Jurkat, Clone E6-1 (cell line): Measurements from ENCODE around the gene NFKBIZ.
"Not testable (repeated sequence)": the region's sequence is repeated elsewhere in the genome, so short reads cannot be mapped to it uniquely, and the experiment has no call there.

Experiments used
- DNase-seq: peaks from one replicate; pipeline ENCODE4 v3.0.0-alpha.2; 2011; ENCODE audit warnings: low read depth, low spot score
- H3K4me3 ChIP-seq: 2 replicates; pipeline ENCODE4 v1.5.1; 2011; ENCODE audit warnings: mild to moderate bottlenecking, low read length, control low read depth, moderate library complexity

The NFKBIZ gene

GRCh38 chr3:101865751-101866509 is 16.6 kb downstream of the NFKBIZ start:
- DNase-seq: no peak
- H3K4me3 ChIP-seq: no peak overlapping the region

GRCh38 chr3:101867511-101867910 is 18.2 kb downstream of the NFKBIZ start:
- no peak overlapping the region for H3K4me3 ChIP-seq
- no peak for DNase-seq

GRCh38 chr3:101867996-101868395 is 18.7 kb downstream of the NFKBIZ start:
- no peak for DNase-seq
- no peak overlapping the region for H3K4me3 ChIP-seq

GRCh38 chr3:101868534-101869464 is 19.5 kb downstream of the NFKBIZ start:
- DNase-seq: no peak
- no peak overlapping the region for H3K4me3 ChIP-seq

GRCh38 chr3:101870138-101870537 is 20.8 kb downstream of the NFKBIZ start:
- DNase-seq: no peak
- no peak overlapping the region for H3K4me3 ChIP-seq

- no peak for DNase-seq
- no peak overlapping the region for H3K4me3 ChIP-seq
These were observed 24.3 kb downstream of the NFKBIZ start for GRCh38 chr3:101873619-101874018.

- no peak overlapping the region for H3K4me3 ChIP-seq
- DNase-seq: no peak
These were observed 26.8 kb downstream of the NFKBIZ start for GRCh38 chr3:101876142-101876541.

GRCh38 chr3:101878589-101878988 is 29.3 kb downstream of the NFKBIZ start:
- no peak for DNase-seq
- H3K4me3 ChIP-seq: no peak overlapping the region

- H3K4me3 ChIP-seq: no peak overlapping the region
- DNase-seq: no peak
These were observed 29.8 kb downstream of the NFKBIZ start for GRCh38 chr3:101879102-101879501.

- no peak overlapping the region for H3K4me3 ChIP-seq
- no peak for DNase-seq
These were observed 30.4 kb downstream of the NFKBIZ start for GRCh38 chr3:101879623-101880284.

GRCh38 chr3:101884776-101885175 is 35.5 kb downstream of the NFKBIZ start:
- no peak for DNase-seq
- H3K4me3 ChIP-seq: no peak overlapping the region

GRCh38 chr3:101885584-101885983 is 36.3 kb downstream of the NFKBIZ start:
- not testable (repeated sequence) for H3K4me3 ChIP-seq, DNase-seq

- H3K4me3 ChIP-seq: no peak overlapping the region
- no peak for DNase-seq
These were observed 37.3 kb downstream of the NFKBIZ start for GRCh38 chr3:101886626-101887025.

GRCh38 chr3:101888653-101889052 is 39.3 kb downstream of the NFKBIZ start:
- no peak for DNase-seq
- no peak overlapping the region for H3K4me3 ChIP-seq

GRCh38 chr3:101890716-101891115 is 41.4 kb downstream of the NFKBIZ start:
- H3K4me3 ChIP-seq: no peak overlapping the region
- no peak for DNase-seq

- no peak for DNase-seq
These were observed 43.3 kb downstream of the NFKBIZ start for GRCh38 chr3:101892648-101893047.

GRCh38 chr3:101896083-101896757 is 46.9 kb downstream of the NFKBIZ start:
- DNase-seq: no peak
- H3K4me3 ChIP-seq: no peak overlapping the region

More at GRCh38 chr3:101892648-101893047, 43.3 kb downstream of the NFKBIZ start:
- no peak overlapping the region for H3K4me3 ChIP-seq

- no peak for DNase-seq
These were observed 47.7 kb downstream of the NFKBIZ start for GRCh38 chr3:101897013-101897412.

GRCh38 chr3:101898039-101898438 is 48.7 kb downstream of the NFKBIZ start:
- H3K4me3 ChIP-seq: no peak overlapping the region
- DNase-seq: no peak

More at GRCh38 chr3:101897013-101897412, 47.7 kb downstream of the NFKBIZ start:
- no peak overlapping the region for H3K4me3 ChIP-seq
